Fibroblast of mammary gland (primary cell): ENCODE data around the gene FZD7.

Experiments used
- DNase-seq: peaks from one replicate; pipeline ENCODE4 v3.0.0-alpha.2; 2010; ENCODE audit warnings: low read depth
- H3K4me3 ChIP-seq: 2 replicates; pipeline ENCODE4 v1.5.1; 2011; ENCODE audit warnings: low read depth, mild to moderate bottlenecking, low read length, moderate library complexity; ENCODE audit not compliant: control insufficient read depth
- CTCF ChIP-seq: conservative IDR thresholded peaks from 2 replicates; pipeline ENCODE4 v1.5.1; 2011; ENCODE audit warnings: low read depth, low read length, inconsistent platforms; ENCODE audit not compliant: control insufficient read depth, insufficient read depth

FZD7 gene

DNA sequence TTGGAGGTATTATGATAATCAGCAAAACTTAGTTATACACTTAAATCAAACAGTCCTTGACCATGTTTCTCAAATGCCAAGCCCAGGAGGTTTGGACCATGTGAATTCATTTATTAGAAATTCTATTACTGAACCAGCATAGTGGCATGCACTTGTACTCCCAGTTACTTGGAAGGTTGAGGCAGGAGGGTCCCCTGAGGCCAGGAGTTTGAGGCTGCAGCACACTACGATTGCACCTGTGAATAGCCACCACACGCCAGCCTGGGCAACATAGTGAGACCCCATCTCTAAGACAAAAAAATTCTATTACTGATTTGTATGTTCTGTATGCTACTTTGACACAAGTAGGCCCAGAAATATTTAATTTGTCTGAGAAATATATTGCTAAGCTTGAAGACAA is 43.6 kb upstream of the FZD7 start:
- no peak for DNase-seq
- no peak overlapping the region for H3K4me3 ChIP-seq
- no peak for TF ChIP-seq CTCF

GRCh38 chr2:201992960-201993359 is 40.7 kb upstream of the FZD7 start:
- no peak for TF ChIP-seq CTCF
- H3K4me3 ChIP-seq = no peak overlapping the region
- DNase-seq = no peak

GRCh38 chr2:201994973-201995638 is 38.5 kb upstream of the FZD7 start:
- no peak overlapping the region for H3K4me3 ChIP-seq
- TF ChIP-seq CTCF = no peak
- no peak for DNase-seq

DNA sequence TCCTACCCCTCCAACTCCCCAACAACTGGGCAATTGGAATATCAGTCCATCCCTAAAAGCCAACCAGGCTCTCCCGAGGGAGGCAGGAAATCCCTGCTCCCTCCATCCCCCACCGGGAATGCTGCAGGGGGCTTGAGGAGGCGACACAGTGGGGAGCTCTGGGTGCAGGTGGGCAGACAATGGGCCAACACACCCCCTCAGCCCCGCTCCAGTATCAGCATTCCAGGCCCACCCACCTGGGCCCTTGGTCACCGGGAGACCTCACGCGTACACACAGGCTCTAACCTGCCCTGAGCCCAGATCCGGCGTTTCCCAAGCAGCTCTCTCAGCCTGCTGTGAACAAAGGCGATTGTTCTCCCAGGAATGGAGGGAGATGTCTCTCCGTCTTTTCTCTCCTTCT is 37.6 kb upstream of the FZD7 start:
- no peak for DNase-seq
- TF ChIP-seq CTCF = no peak
- no peak overlapping the region for H3K4me3 ChIP-seq

DNA sequence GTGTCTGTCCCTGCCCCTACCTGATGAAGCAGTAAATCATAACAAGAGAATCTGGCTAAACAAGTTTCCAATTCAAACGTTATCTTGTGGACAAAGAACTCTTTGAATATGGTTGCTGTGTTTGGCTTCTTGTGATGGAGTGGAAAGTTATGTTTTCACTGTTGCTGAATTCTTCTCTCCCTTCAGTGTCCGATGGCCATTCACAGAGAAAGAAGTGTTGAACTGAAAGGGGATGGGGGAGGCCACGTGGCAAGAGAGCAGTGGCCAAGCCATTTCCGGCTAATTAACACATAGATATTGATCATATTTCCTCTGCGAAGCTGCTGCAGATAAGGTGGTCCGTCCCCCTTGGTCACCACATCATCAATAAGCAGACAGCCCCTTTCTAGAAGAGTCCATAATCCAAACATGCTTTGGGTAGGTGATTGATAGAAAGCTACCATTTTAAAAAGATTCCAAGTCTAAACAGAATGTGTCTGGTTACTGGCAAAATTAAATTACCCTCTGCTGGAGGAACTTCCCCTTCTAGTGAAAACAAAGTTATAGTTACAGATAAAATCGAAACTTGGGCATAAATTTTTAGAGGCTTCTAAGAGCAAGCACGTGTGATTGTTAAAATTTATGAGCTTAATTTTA is 36.9 kb upstream of the FZD7 start:
- no peak for TF ChIP-seq CTCF
- DNase-seq = no peak
- no peak overlapping the region for H3K4me3 ChIP-seq

DNA sequence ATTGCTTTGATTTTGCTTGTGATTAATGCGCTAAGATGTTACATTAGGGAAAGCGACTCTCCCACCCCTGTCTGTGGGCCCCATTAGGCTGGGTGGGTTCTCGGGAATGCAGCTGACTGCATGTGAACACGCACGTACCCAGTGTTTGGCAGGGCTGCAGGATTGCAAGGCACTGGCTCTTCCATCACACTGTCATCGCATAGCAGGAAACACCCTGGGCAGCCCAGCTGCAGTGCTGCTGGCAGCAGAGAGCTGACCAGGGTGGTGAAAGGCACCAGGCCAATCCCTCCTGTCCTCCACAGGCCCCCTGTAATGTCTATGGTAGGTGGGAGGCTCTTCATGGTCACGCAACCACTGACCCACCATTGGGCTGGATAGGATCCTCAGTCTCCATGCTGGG is 34.4 kb upstream of the FZD7 start:
- DNase-seq = no peak
- TF ChIP-seq CTCF = no peak
- H3K4me3 ChIP-seq = no peak overlapping the region
